Natural killer cell (primary cell): ENCODE data around the gene TGM1. TPM values are rescaled to one million over a fixed set of nuclear protein-coding genes. Genes with fewer than 3 reads are reported as not detected.

Source experiments
- ATAC-seq, 3 donors: fragments of 150-1000 bp in 2 of 3; fragments of 200-7000 bp in 1 of 3; cut with Tn5 transposase; 1 replicate in 1 of 3; 2 replicates in 2 of 3; pipeline ENCODE4 v1.10.0; 2021; ENCODE audit warnings: mild to moderate bottlenecking in 2 of 3, moderate library complexity in 2 of 3
- DNase-seq, 2 donors: peaks; one replicate each; pipeline versions ENCODE4 v3.0.0 to v3.0.0-alpha.2; 2013 to 2021; ENCODE audit warnings: mixed read lengths in 1 of 2
- H3K27ac ChIP-seq: one replicate; pipeline ENCODE4 v1.5.1; 2013; ENCODE audit warnings: mild to moderate bottlenecking, low read length
- H3K27me3 ChIP-seq: one replicate; pipeline ENCODE4 v1.6.1; 2013; ENCODE audit warnings: low read length; ENCODE audit not compliant: control insufficient read depth, insufficient read depth
- H3K36me3 ChIP-seq: one replicate; pipeline ENCODE4 v1.6.1; 2013; ENCODE audit warnings: low read length; ENCODE audit not compliant: control insufficient read depth, insufficient read depth
- H3K4me1 ChIP-seq: one replicate; pipeline ENCODE4 v1.6.1; 2013; ENCODE audit warnings: low read length; ENCODE audit not compliant: control insufficient read depth, insufficient read depth
- H3K4me3 ChIP-seq: one replicate; pipeline ENCODE4 v1.5.1; 2013; ENCODE audit warnings: low read length
- H3K9me3 ChIP-seq: one replicate; pipeline ENCODE4 v1.6.1; 2013; ENCODE audit warnings: low read length; ENCODE audit not compliant: control insufficient read depth, insufficient read depth
- H3K27ac Mint-ChIP-seq, 2 donors: one replicate each; pipeline ENCODE4 v1.8.0; 2022; ENCODE audit warnings: mild to moderate bottlenecking in 2 of 2, mixed read lengths in 2 of 2, moderate library complexity in 1 of 2
- H3K27me3 Mint-ChIP-seq, 2 donors: one replicate each; pipeline ENCODE4 v1.8.0; 2022; ENCODE audit warnings: low read depth in 2 of 2, mixed read lengths in 2 of 2
- H3K36me3 Mint-ChIP-seq: one replicate; pipeline ENCODE4 v1.8.0; 2022; ENCODE audit warnings: mixed read lengths
- H3K4me1 Mint-ChIP-seq, 2 donors: one replicate each; pipeline ENCODE4 v1.8.0; 2022; ENCODE audit warnings: mixed read lengths in 2 of 2
- H3K4me3 Mint-ChIP-seq: one replicate; pipeline ENCODE4 v1.8.0; 2022; ENCODE audit warnings: mild to moderate bottlenecking, moderate library complexity, mixed read lengths
- H3K9me3 Mint-ChIP-seq, 2 donors: one replicate each; pipeline ENCODE4 v1.8.0; 2022; ENCODE audit warnings: mixed read lengths in 2 of 2
- CTCF ChIP-seq: fragments of 200-600 bp; IDR thresholded peaks from one replicate; pipeline ENCODE4 v1.8.0; 2022; ENCODE audit warnings: antibody characterized with exemption
- WGBS: methylation state at CpG from one replicate; pipeline ENCODE4 v1.1.7; 2013; ENCODE audit warnings: missing lambda C conversion rate; ENCODE audit not compliant: insufficient coverage; 5-methylcytosine and 5-hydroxymethylcytosine counted together
- intact Hi-C: fragments of 100-400 bp; cut with micrococcal nuclease; formaldehyde crosslinking; loops from one replicate; pipeline ENCODE4 v1.14.2; 2022
- total RNA-seq, 4 donors: library from RNA; stranded (reverse); fragments of 120-200 nt in 1 of 4; gene quantifications; one replicate each; pipeline versions ENCODE4 v1.2.3 to v1.2.4, GENCODE V29; 2013 to 2022

The TGM1 gene
- total RNA-seq, 3 donors from 2014 or later (not counting 1 experiment from before 2014, with no cell fraction given): 1.7 to 4.9 (median 4.7) TPM

- H3K9me3 Mint-ChIP-seq: no peaks in the 10 kb centered on the region
- DNase-seq (peak in 1 of 2 donors; percentile 53), ATAC-seq (peak; percentile 21 to 41 (median 40))
- intact Hi-C loops: loop anchor here (1.0 to 5.0 kb wide), 4 partner anchors 9 to 39 kb away; partner anchors contain the start of genes MDP1, RABGGTA, TINF2 and TM9SF1
- peak within 1 kb of the TSS; percentile 77 for H3K27ac ChIP-seq
- no peak for TF ChIP-seq CTCF
- H3K27me3 Mint-ChIP-seq: no peaks in the 10 kb centered on the region
- H3K4me3 ChIP-seq: peak within 1 kb of the TSS; percentile 71
- peak within 1 kb of the TSS; percentile 87 to 100 for H3K27ac Mint-ChIP-seq
- peak within 1 kb of the TSS; percentile 86 for H3K4me3 Mint-ChIP-seq
- H3K4me1 Mint-ChIP-seq: peaks cover 49 to 61% of the 10 kb centered on the region in 2 donors
- peaks cover 18% of the 10 kb centered on the region for H3K36me3 Mint-ChIP-seq
- H3K36me3 ChIP-seq: peaks cover 33% of the 10 kb centered on the region
- no peaks in the 10 kb centered on the region for H3K27me3 ChIP-seq
- 6% methylated on average over 32 of the region's 38 CpGs for WGBS
- H3K9me3 ChIP-seq: no peaks in the 10 kb centered on the region
- peaks cover 24% of the 10 kb centered on the region for H3K4me1 ChIP-seq
Measured at GRCh38 chr14:24232645-24233537, 30.1 kb downstream of the TGM1 start, which contains the start of gene GMPR2. Gene GMPR2, plus strand, starts transcription at chr14:24232929. Its CDS starts 325 bp downstream, at chr14:24233254.

GRCh38 chr14:24232121-24232644 lies 30.8 kb downstream of the TGM1 start, which contains the start of gene NEDD8:
Gene NEDD8, minus strand, starts transcription at chr14:24232367. Its CDS starts 100 bp downstream, at chr14:24232267.
- no peaks in the 10 kb centered on the region for H3K27me3 ChIP-seq
- no peaks in the 10 kb centered on the region for H3K9me3 ChIP-seq
- H3K4me1 Mint-ChIP-seq: peaks cover 46 to 55% of the 10 kb centered on the region in 2 donors
- H3K4me3 ChIP-seq: peak within 1 kb of the TSS; percentile 71
- intact Hi-C loops: loop anchor here (1.0 to 5.0 kb wide), 4 partner anchors 10 to 40 kb away; partner anchors contain the start of genes MDP1, RABGGTA, TINF2 and TM9SF1
- H3K36me3 Mint-ChIP-seq: peaks cover 11% of the 10 kb centered on the region
- TF ChIP-seq CTCF: no peak
- H3K4me1 ChIP-seq: peaks cover 24% of the 10 kb centered on the region
- peak within 1 kb of the TSS; percentile 77 for H3K27ac ChIP-seq
- peak within 1 kb of the TSS; percentile 86 for H3K4me3 Mint-ChIP-seq
- H3K27me3 Mint-ChIP-seq: no peaks in the 10 kb centered on the region
- under 1% methylated on average over 29 of the region's 30 CpGs for WGBS
- peak within 1 kb of the TSS; percentile 87 to 100 for H3K27ac Mint-ChIP-seq
- H3K36me3 ChIP-seq: peaks cover 32% of the 10 kb centered on the region
- DNase-seq (peak; percentile 78 to 92), ATAC-seq (peak; percentile 88 to 91 (median 90))
- H3K9me3 Mint-ChIP-seq: no peaks in the 10 kb centered on the region

- H3K36me3 Mint-ChIP-seq: peaks cover 9% of the 10 kb centered on the region
- intact Hi-C loops: loop anchor here (1.0 to 5.0 kb wide), 4 partner anchors 11 to 41 kb away; partner anchors contain the start of genes MDP1, RABGGTA, TINF2 and TM9SF1
- peaks cover 45 to 52% of the 10 kb centered on the region in 2 donors for H3K4me1 Mint-ChIP-seq
- H3K9me3 Mint-ChIP-seq: no peaks in the 10 kb centered on the region
- H3K4me3 ChIP-seq: peak overlapping the region; percentile 71
- H3K27ac Mint-ChIP-seq: peak overlapping the region; percentile 87 to 100
- DNase-seq: peak in 1 of 2 donors; percentile 53
- no peaks in the 10 kb centered on the region for H3K27me3 Mint-ChIP-seq
- ATAC-seq: no peak
- H3K4me1 ChIP-seq: peaks cover 24% of the 10 kb centered on the region
- peak overlapping the region; percentile 77 for H3K27ac ChIP-seq
- peak overlapping the region; percentile 86 for H3K4me3 Mint-ChIP-seq
- no peak for TF ChIP-seq CTCF
- H3K9me3 ChIP-seq: no peaks in the 10 kb centered on the region
- peaks cover 27% of the 10 kb centered on the region for H3K36me3 ChIP-seq
- WGBS: 5% methylated on average over 20 of the region's 23 CpGs
- H3K27me3 ChIP-seq: no peaks in the 10 kb centered on the region
Measured at GRCh38 chr14:24231263-24232120, 31.5 kb downstream of the TGM1 start.
